Metanephros (tissue), 1 donor: ENCODE measurements around the gene COL8A1. TPM values are rescaled to one million over a fixed set of nuclear protein-coding genes. Genes with fewer than 3 reads are reported as not detected.

ENCODE experiments used
- total RNA-seq: library from RNA; depleted of rRNA; stranded (reverse); fragments of >200 nt; gene quantifications from one replicate; pipeline ENCODE4 v1.2.3, GENCODE V29; 2014

The COL8A1 gene
- 13.0 TPM for total RNA-seq

GRCh38 chr3:99638167-99638948 is at the start of gene COL8A1:
TSS of gene COL8A1 (plus strand) at chr3:99638594. CDS start at chr3:99790683, 152,089 bp downstream.

GRCh38 chr3:99817437-99818240 is 179.2 kb downstream of the COL8A1 start, which contains the start of gene CMSS1:
TSS of gene CMSS1 (plus strand) at chr3:99817862.

Other genes with a start within 250 kb of the COL8A1 start
- 7.7 TPM for gene CMSS1, start 179.3 kb downstream of the COL8A1 start, total RNA-seq